GM19397 (cell line): ENCODE results near the gene MYL6B.
A peak's percentile ranks its signal among the peaks of the same experiment; 100 is the strongest.

Source experiments
- ATAC-seq: cut with Tn5 transposase; IDR thresholded peaks from one replicate; pipeline ENCODE4 v1.9.1; 2021; ENCODE audit warnings: mild to moderate bottlenecking, moderate library complexity; ENCODE audit not compliant: unreplicated experiment

The MYL6B gene

DNA sequence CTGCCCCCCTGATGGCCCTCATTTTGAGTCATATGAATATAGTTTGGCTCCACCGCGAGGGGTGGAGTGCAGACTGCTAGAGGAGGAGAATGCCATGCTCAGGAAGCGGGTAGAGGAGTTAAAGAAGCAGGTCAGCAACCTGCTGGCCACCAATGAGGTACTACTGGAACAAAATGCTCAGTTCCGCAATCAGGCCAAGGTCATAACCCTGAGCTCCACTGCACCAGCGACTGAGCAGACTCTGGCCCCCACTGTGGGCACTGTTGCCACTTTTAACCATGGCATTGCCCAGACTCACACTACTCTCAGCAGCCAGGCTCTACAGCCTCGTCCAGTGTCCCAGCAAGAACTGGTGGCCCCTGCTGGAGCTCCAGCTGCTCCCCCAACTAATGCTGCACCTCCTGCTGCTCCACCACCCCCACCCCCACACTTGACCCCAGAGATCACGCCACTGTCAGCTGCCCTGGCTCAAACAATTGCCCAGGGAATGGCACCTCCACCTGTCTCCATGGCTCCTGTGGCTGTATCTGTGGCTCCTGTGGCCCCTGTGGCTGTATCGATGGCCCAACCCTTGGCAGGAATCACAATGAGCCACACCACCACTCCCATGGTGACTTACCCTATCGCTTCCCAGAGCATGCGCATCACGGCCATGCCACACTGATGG is 31.1 kb upstream of the MYL6B start:
- ATAC-seq: no peak

DNA sequence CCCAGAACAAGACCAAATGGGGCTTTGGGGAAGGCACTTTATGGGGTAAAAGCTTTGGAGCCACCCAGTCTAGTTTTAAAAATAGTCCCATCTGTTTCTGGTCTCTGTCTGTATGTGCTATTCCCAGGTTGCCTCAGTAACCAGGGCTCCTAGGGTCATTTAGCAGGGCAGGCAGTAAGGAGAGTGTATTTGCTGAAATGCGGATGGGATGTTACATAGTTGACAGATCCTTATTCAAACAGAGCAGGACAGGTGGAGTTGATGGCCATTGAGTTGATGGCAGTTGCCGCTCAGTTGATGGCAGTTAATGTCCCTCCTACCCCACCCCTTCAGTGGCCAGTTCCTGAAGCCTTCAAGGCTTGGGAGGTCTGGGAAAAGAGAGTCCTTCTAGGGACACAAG is 29.8 kb upstream of the MYL6B start:
- no peak for ATAC-seq

DNA sequence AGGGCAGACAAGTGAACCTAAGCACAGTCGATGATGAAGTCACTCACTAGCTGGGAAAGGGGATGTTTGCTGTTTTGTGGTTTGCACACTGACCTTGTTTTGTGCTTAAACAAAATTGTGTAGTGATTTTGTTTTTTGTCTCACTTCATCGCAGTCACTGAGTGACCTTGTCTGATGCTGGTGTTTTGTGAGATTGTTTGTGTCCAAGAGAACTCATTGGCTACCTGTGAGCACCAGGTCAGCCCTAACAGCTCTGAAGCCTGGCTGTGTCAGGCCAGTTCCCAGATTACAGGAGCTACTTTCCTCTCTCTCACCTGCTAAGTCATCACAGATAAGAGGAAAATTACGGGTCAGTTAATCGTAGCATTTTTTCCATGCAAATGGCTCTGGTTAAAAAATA is 28.3 kb upstream of the MYL6B start:
- no peak for ATAC-seq

DNA sequence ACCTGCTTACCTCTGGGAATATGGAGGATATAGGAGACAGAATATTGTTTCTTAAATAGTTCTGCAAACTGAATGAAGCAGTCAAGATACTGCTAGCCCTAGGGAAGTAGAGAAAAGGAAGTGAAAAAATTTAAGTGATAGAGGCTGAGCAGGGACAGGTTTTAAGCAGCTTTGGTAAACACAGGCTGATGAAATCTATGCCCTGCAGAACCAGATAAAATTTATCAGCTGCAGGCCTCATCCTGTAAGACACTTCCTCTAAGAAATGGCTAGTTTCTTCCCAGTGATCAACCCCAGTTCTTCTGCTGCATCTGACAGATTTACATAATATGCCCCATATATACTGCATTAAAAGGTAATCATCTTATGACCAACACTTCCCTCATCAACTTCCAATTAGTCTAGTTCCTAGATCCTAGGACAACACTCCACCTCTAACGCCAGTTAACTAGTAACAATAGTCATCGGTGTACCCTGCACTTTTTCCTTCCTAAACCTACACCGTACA is 25.6 kb upstream of the MYL6B start:
- ATAC-seq: no peak

DNA sequence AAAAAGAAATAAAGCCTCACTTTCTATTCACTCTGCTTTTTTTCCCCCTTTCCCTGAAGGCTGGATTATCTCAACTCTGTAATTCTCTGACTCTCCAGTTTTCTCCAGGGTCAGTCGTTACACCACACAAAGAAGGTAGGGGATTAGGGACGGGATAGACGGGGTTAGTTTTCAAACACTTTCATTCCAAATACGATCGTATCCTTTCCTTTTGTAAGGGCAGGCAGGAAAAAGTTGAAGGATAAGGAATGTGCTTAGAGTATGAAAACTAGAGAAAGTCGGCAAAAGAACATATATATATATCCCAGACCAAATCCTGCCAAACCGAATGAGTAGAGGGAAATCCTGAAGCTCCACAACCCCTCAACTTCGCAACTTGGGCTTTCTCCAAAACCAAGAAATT is 24.9 kb upstream of the MYL6B start:
- no peak for ATAC-seq

DNA sequence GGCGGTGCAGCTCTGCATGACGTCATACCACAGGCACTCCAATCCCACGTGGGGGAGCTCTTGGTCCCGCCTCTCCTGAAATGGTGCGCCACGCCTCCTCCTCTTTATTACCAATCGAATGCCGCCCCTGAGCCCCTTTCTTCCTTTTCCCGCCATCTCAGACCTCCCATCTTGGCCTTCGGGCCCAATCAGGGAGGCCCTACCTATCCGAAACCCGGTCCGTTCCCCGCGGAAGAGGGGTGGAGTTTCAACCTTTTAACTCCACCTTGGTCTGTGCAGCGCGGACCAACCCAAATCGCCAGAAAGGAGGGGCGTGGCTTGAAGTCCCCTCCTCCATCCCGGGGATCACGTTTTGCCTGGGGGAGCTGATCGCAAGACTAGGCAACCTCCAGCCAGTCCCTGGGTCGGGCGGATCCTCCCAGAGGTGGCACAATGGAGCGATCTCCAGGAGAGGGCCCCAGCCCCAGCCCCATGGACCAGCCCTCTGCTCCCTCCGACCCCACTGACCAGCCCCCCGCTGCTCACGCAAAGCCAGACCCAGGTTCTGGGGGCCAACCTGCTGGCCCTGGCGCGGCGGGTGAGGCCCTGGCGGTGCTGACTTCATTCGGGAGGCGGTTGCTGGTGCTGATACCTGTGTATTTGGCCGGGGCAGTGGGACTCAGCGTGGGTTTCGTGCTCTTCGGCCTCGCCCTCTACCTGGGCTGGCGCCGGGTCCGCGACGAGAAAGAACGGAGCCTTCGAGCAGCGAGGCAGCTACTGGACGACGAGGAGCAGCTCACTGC is 24.3 kb upstream of the MYL6B start, which contains the start of gene ESYT1:
Gene ESYT1, plus strand, starts transcription at position 380 of the 782 bp plus-strand sequence. Its CDS starts 53 bp downstream, at position 433.
- ATAC-seq: peak; percentile 85

DNA sequence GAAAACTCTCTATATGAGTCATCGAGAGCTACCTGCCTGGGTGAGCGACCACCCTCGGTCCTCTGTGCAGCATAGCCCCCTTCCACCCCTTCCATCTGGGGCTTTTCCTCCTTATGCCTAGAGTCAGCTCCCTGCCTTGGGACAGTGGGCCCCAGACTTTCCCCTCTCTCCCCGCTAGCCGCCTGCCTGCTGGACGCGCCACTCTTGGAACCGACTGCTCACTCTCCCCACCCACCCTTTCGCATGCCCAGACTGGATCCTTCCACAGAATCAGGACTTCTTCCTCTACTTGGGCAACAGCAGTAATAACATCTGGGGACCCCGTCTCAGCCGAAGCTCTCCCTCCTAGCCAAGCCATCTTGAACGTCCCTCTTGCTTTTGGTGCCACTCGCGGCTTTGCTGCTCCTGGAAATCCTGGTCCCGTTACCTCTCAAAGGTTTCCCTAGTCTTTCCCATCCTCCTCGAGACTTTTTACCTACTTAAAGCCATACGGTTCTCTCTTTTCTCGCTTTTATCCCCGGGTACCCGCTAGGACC is 23.6 kb upstream of the MYL6B start:
- ATAC-seq: no peak

DNA sequence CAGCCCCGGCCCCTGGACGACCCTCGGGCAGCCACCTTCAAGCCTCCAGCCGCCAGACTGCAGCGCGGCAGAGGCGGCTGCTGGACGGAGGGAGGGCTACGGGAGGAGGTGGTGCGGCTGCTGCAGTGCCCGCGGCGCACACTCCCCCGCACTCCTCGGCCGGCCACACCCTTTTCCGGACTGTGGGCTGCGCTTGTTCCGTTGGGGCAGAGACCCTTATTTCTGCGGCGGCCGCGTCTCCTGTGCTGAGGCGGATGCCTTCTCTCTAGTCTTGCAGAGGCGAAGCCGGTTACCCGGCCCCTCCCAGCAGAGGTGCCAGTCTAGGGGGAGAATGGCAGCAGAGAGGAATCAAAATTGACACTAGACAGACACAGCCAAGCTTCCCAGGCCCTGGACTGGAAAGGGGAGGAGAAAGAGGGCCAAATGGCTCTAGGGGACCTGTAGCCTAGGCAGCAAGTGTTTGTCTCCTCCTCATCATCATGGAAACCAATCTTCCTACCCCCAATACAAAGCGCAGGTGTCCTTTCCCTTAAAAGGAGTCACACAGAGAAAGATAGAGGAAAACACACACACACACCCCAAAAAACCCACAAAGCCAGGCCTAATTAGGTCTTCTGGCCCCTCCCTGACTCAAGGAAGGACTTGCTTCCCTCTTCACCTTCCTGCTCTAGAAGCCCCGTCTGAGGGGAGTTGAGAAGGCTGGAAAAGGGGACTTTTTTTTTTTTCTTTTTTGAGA is 23.0 kb upstream of the MYL6B start:
- ATAC-seq: peak; percentile 25

DNA sequence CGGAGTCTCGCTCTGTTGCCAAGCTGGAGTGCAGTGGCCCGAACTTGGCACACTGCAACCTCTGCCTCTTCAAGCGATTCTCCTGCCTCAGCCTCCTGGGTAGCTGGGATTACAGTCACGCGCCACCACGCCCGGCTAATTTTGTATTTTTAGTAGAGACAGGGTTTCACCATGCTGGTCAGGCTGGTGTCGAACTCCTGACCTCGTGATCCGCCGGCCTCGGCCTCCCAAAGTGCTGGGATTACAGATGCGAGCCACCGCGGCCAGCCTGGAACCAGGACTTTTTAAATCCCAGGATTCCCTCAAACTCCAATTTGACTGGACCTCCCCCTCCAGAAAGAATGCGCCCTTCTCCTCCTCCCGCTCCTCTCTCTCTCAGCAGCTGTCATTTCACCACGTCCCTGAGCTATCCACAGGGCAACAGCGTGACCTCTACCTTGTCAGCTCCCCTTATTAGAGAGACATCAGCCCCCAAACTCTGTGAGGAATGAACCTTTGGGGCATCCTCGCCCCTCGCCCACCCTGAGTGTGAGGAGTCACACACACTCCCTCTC is 22.4 kb upstream of the MYL6B start:
- no peak for ATAC-seq

DNA sequence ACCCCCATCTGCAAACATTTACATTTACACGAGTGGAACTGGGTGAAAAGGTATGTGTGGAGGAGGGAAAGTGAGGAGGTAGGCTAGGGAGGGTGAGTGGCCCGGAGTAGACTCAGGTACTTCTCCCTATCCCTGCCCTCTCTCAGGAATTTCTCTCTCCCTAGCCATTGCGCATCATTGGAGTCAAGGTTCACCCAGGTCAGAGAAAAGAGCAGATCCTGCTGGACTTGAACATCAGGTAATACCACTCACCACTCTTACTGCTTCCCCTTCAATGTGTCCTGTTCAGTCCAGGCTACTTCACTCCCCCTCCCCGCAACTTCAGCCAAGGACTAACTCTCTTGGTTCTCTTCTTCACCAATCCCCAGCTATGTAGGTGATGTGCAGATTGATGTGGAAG is 21.5 kb upstream of the MYL6B start:
- no peak for ATAC-seq

DNA sequence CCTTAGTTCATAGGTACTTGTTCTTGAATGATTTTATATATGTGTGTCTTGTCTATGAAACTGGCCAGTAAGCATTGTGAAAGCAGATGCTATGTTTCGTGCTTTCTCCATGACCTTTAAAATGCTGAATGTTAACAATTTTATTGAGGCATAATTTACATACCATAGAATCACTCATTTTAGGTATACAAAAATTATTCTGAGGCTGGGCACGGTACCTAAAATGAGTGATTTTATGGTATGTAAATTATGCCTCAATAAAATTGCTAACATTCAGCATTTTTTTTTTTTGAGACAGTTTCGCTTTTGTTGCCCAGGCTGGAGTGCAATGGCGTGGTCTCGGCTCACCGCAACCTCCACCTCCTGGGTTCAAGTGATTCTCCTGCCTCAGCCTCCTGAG is 17.5 kb upstream of the MYL6B start:
- no peak for ATAC-seq

DNA sequence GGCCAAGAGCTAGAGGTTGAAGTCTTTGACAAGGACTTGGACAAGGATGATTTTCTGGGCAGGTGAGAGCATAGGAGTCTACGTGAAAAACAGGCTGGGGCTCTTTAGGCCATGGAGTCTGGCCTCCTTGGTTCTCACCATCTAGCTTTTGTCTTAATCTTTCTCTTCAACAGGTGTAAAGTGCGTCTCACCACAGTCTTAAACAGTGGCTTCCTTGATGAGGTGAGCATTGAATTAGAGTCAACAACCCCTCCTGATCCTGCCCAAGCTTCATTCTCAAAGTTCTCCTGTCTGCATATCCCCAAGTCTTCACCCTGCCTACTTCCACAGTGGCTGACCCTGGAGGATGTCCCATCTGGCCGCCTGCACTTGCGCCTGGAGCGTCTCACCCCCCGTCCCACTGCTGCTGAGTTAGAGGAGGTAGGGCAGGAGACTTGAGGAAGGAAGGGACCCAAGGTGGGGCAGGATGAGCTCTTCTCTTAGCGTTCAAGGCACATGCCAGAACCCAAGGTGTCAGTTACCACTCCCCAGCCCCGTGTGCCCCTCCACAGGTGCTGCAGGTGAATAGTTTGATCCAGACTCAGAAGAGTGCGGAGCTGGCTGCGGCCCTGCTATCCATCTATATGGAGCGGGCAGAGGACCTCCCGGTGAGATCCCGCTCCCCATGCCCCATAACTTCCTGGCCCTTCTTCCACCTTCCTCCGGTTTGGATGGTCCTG is 14.4 kb upstream of the MYL6B start:
- ATAC-seq: no peak

DNA sequence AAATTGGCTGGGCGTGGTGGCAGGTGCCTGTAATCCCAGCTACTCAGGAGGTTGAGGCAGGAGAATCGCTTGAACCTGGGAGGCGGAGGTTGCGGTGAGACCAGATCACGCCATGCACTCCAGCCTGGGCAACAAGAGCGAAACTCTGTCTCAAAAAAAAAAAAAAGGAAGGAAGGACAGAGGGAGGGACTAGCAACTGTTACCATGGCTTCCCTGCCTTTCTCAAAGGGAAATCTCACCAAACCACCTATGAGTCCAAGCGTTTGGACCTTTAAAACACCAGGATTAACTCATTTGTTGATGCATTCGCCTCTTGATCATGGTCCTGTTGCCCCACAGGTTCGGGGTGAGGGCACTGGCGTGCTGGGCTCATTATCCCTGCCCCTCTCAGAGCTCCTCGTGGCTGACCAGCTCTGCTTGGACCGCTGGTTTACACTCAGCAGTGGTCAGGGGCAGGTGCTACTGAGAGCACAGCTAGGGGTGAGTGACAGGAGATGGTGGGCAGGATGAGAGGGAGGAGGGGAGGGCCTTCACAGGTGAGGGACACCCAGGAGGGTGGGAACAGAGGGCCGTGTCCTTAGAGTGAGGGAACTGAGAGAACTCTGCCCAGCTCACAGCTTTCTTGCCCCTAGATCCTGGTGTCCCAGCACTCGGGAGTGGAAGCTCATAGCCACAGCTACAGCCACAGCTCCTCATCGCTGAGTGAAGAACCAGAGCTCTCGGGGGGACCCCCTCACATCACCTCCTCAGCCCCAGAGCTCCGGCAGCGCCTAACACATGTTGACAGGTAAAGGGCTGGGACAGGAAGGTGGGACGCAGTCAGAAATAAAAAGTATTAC is 10.2 kb upstream of the MYL6B start:
- ATAC-seq: no peak

DNA sequence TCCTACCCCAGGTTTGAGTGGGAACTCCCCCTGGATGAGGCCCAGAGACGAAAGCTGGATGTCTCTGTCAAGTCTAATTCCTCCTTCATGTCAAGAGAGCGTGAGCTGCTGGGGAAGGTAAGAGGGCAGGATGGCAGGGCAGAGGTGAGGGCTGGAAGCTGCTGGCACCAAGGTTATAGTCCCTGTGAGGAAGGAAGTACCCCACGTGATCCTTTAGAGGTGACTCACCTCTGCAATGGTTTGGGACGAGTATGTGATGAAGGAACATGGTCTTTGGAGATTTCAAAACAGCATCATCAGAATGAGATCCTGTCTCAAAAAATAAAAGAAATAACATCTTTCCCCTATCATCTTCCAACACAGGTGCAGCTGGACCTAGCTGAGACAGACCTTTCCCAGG is 9.2 kb upstream of the MYL6B start:
- ATAC-seq: no peak

DNA sequence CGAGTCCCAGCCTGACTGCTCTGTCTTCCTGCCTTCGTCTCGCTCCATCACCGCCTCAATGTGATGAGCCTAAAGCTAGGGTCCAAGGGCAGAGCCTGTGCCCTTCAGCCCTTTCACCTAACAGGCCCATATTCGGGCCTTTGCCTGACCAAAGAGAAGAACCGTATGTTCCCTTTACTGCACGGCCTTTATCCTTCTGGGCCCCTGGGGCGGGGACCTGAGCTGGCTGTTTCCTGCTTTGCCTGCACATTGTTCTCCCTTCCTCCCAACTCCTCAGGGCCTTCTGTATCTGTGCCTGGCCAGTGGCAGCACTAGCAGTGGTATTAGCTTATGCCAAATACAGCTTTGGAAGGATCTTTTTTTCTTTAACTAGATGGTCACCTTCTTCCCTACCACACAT is 8.5 kb upstream of the MYL6B start:
- ATAC-seq: no peak

DNA sequence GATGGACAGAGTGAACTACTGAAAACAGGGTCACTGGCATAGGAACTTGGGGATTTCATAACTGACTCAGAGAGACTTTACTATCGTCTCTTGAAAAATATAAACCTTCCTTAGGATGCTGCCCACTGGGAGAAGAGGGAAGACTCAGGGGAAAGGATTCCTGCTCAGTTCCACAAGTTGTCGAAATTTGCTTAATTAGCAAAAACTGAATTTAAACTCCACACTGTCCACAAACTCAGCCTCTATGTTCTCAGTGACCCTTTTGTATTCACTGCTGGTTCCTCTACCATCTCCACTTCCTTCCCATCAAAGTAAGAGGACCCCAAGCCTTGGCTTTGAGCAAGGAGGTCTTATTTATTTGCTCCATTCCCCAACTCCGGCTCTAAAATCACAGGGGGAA is 7.2 kb upstream of the MYL6B start:
- ATAC-seq: no peak

DNA sequence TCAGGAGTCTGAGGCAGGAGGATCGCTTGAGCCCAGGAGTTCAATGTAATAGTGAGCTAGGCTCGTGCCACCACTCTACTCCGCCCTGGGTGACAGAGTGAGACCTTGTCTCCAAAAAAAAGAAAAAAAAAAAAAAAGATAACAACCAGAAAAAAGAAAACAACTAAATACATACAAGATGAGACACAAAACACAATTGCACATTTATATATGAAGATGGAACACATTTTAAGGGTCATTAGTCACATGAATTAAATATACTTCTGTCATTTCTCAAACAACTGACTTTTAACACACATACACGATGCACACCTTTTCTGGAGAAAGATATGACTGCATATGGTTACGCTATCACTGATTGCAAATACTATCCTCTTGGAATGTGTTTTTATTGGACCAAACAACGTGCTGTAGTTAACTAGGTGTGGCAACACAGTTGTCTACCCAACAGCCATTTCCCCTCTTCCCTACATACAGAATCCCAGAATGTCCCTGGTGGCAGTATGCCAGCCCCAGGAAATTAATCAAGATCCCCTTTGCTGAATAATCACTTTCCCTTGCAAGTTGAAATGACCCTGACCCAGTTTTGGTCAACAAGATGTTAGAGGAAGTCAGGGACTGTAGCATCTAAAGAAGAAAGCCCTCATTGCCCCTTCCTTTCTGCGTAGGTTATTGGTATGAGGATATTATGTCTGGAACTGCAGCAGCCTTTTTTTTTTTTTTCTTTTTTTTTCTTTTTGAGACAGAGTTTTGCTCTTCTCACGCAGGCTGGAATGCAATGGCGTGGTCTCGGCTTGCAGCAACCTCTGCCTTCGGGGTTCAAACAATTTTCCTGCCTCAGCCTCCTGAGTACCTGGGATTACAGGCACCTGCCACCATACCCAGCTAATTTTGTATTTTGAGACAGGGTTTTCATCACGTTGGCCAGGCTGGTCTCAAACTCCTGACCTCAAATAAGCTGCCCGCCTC is 5.6 kb upstream of the MYL6B start:
- no peak for ATAC-seq

DNA sequence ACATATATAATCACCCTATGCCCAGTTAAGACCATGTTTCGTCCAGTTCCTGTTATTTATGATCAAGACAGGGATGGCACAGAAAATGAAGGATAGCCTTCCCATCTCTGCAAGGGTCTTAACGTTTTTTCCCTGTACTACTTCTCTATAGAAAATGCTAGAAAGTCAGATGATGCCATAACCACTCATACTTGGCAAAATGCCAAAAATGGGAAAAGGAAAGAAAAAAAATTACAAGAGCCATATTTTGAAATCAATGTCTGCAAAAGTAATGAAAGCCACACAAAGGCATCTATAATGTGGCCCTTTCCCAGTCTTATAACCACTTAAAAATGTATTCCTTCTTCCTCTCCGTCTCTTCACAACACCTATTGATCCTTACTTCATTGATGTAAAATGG is 1.8 kb upstream of the MYL6B start:
- ATAC-seq: no peak
